Progenitor cell of endocrine pancreas (in vitro differentiated cells): ENCODE results near the gene PSMC1. TPM values are rescaled to one million over a fixed set of nuclear protein-coding genes. Genes with fewer than 3 reads are reported as not detected.
A peak's percentile ranks its signal among the peaks of the same experiment; 100 is the strongest.

Source experiments
- DNase-seq: peaks from one replicate; pipeline ENCODE4 v3.0.0; 2021; ENCODE audit warnings: low spot score; ENCODE audit not compliant: unreplicated experiment
- H3K27ac Mint-ChIP-seq: 2 replicates; pipeline ENCODE4 v1.8.0; 2021; ENCODE audit warnings: mild to moderate bottlenecking, moderate library complexity, mixed read lengths
- H3K27me3 Mint-ChIP-seq: 2 replicates; pipeline ENCODE4 v1.8.0; 2021; ENCODE audit warnings: mixed read lengths
- H3K36me3 Mint-ChIP-seq: 2 replicates; pipeline ENCODE4 v1.8.0; 2022; ENCODE audit warnings: mixed read lengths; ENCODE audit not compliant: insufficient read depth
- H3K4me1 Mint-ChIP-seq: 2 replicates; pipeline ENCODE4 v1.8.0; 2021; ENCODE audit warnings: low read depth, mixed read lengths
- H3K4me3 Mint-ChIP-seq: 2 replicates; pipeline ENCODE4 v1.8.0; 2021; ENCODE audit warnings: low read depth, mild to moderate bottlenecking, moderate library complexity, mixed read lengths
- H3K9me3 Mint-ChIP-seq: 2 replicates; pipeline ENCODE4 v1.8.0; 2021; ENCODE audit warnings: low read depth, mixed read lengths
- total RNA-seq: library from RNA; stranded (reverse); gene quantifications from 2 replicates; pipeline ENCODE4 v1.2.1, GENCODE V29; 2021
- TF ChIP-seq, protein P1 (sequence below): fragments of 200-600 bp; sonication (generic); IDR thresholded peaks from one replicate; pipeline ENCODE4 v1.5.0; 2021; ENCODE audit warnings: antibody characterized with exemption, mild to moderate bottlenecking; ENCODE audit not compliant: unreplicated experiment

PSMC1 gene
- total RNA-seq, 1 donor from 2014 or later = 96.8 TPM

- Mint-ChIP-seq H3K4me3 (no peak overlapping the region), H3K4me1 (no peaks in the 10 kb centered on the region), H3K27me3 (no peaks in the 10 kb centered on the region), H3K36me3 (peaks cover 17% of the 10 kb centered on the region), H3K27ac (no peak overlapping the region), H3K9me3 (no peaks in the 10 kb centered on the region)
- DNase-seq = no peak
- TF ChIP-seq, protein P1, sequence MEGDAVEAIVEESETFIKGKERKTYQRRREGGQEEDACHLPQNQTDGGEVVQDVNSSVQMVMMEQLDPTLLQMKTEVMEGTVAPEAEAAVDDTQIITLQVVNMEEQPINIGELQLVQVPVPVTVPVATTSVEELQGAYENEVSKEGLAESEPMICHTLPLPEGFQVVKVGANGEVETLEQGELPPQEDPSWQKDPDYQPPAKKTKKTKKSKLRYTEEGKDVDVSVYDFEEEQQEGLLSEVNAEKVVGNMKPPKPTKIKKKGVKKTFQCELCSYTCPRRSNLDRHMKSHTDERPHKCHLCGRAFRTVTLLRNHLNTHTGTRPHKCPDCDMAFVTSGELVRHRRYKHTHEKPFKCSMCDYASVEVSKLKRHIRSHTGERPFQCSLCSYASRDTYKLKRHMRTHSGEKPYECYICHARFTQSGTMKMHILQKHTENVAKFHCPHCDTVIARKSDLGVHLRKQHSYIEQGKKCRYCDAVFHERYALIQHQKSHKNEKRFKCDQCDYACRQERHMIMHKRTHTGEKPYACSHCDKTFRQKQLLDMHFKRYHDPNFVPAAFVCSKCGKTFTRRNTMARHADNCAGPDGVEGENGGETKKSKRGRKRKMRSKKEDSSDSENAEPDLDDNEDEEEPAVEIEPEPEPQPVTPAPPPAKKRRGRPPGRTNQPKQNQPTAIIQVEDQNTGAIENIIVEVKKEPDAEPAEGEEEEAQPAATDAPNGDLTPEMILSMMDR = no peak
These were observed 25.4 kb downstream of the PSMC1 start for GRCh38 chr14:90281756-90282155.

DNA sequence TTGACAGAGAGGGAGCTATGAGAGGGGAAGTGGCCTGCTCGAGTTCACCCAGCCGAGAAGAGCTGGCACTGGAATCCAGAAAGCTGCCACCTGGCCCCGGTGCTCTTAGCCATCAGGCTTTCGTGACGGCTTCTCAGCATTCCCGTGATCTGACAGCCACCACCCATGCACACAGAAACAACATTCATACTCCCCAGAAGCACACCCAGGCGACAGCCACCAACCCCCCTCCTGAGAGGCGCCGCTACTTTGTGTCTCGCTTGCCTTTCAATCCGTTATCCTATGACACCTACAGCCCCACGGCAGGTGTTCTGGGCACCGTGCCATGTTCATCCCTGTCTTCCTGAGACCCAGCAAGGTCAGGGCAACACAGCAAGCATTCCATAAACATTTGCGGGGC lies 31.4 kb downstream of the PSMC1 start:
- peaks cover 26% of the 10 kb centered on the region for H3K36me3 Mint-ChIP-seq
- TF ChIP-seq, protein P1 = no peak
- no peak for DNase-seq
- no peaks in the 10 kb centered on the region for H3K27me3 Mint-ChIP-seq
- no peaks in the 10 kb centered on the region for H3K9me3 Mint-ChIP-seq
- no peaks in the 10 kb centered on the region for H3K4me1 Mint-ChIP-seq
- H3K4me3 Mint-ChIP-seq = no peak overlapping the region
- peak overlapping the region; percentile 13 for H3K27ac Mint-ChIP-seq

- H3K27ac Mint-ChIP-seq = no peak overlapping the region
These were observed 32.5 kb downstream of the PSMC1 start for GRCh38 chr14:90288651-90289355.

DNA sequence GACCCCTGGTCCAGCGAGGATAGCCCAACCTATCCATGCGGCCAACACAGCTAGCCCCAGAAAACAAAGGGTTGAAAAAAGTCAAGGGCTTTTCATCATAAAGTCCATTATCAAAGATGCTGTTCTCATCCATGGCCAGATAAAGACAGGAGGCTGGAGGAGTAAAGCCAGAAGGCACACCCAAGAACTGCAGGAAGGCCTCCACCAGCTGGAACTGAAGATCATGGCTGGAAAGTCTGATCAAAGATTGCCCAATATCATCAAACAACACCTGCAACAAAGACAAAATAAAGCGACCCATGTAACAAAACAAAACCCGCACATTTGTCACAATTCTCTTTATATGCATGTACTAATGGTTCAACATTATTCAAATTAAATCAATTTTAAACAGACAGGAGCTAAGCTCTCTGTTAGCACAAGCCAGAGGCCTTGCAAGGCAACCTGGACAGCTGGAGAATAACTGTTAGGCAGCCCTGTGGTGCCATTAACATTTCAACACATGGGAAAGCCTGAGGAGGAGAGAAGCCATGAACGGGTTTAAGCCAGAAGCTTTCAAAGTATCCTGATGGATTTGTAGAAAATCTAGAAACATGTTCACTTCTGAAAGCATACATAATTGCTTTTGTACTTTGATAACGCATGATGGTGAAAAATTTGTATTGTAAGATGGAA lies 34.1 kb downstream of the PSMC1 start:
- TF ChIP-seq, protein P1 = no peak
- Mint-ChIP-seq H3K27me3 (no peaks in the 10 kb centered on the region), H3K4me3 (no peak overlapping the region), H3K9me3 (no peaks in the 10 kb centered on the region), H3K27ac (peak overlapping the region; percentile 60), H3K36me3 (peaks cover 28% of the 10 kb centered on the region), H3K4me1 (no peaks in the 10 kb centered on the region)
- DNase-seq = no peak

More at GRCh38 chr14:90288651-90289355, 32.5 kb downstream of the PSMC1 start:
- no peaks in the 10 kb centered on the region for H3K4me1 Mint-ChIP-seq
- no peak for DNase-seq
- peaks cover 24% of the 10 kb centered on the region for H3K36me3 Mint-ChIP-seq
- H3K27me3 Mint-ChIP-seq = no peaks in the 10 kb centered on the region
- H3K9me3 Mint-ChIP-seq = no peaks in the 10 kb centered on the region
- no peak overlapping the region for H3K4me3 Mint-ChIP-seq
- TF ChIP-seq, protein P1 = no peak

DNA sequence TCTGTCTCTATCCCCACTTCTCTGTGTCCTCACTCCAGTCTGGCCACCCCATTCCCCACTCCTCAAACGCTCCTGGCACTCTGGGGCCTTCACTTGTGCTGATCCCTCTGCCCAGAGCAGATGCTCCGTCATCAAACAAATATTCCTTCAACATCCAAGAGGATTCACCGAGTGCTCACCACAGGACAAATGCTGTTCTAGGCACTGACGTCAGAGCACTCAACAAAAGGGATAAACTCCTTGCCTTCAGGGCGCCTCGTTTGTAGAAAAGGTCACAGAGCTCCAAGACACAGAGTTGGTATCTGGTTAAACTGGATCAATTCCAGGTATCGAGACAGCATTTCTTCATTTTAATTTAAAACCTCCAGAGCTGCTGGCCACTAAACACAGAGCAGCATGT lies 35.3 kb downstream of the PSMC1 start:
- peaks cover 24% of the 10 kb centered on the region for H3K36me3 Mint-ChIP-seq
- H3K4me3 Mint-ChIP-seq = no peak overlapping the region
- no peak for DNase-seq
- TF ChIP-seq, protein P1 = no peak
- H3K27me3 Mint-ChIP-seq = no peaks in the 10 kb centered on the region
- H3K4me1 Mint-ChIP-seq = no peaks in the 10 kb centered on the region
- no peaks in the 10 kb centered on the region for H3K9me3 Mint-ChIP-seq
- no peak overlapping the region for H3K27ac Mint-ChIP-seq
